HG03457 (cell line): ENCODE data around the gene ZNF598.
"Not testable (repeated sequence)": the region's sequence is repeated elsewhere in the genome, so short reads cannot be mapped to it uniquely, and the experiment has no call there.

ENCODE experiments used
- ATAC-seq: cut with Tn5 transposase; IDR thresholded peaks from one replicate; pipeline ENCODE4 v1.9.1; 2021; ENCODE audit warnings: moderate number of reproducible peaks; ENCODE audit not compliant: unreplicated experiment

ZNF598 gene

GRCh38 chr16:2040787-2041522 lies 31.3 kb upstream of the ZNF598 start:
- ATAC-seq: no peak

DNA sequence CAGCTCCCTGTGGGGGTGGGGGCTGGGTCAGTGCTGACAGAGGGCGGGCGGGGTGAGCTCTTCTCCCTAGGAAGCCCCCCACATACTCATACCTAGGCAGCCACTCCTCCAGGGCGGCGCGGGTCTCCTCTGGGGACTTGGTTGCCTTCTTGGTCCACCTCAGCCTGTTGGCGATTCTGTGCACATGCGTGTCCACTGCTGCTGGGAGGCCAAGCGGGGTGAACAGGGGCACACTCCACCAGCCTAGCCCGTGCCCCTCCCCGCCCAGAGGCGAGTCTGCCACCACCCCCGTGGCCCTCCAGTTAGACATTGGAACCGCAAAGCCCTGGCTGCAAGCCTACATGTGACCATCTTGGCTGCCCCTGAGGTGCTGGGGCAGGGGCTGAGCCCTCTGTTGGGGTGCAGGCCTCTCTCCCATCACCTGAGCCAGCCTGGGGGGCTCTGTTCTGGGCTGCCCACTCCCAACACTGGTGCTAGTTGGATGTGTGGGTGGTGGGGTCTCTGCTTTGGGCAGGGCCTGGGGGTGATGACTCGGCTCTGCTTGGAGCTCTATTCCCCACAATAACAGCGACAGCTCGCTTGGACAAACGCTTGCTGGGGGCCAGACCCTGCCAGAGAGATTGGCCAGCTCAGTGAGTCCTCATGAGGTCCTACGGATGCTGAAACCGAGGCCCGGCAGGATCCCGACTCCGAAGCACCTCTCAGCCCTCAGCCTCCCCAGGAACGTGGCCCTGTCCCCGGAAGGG lies 30.6 kb upstream of the ZNF598 start:
- no peak for ATAC-seq

DNA sequence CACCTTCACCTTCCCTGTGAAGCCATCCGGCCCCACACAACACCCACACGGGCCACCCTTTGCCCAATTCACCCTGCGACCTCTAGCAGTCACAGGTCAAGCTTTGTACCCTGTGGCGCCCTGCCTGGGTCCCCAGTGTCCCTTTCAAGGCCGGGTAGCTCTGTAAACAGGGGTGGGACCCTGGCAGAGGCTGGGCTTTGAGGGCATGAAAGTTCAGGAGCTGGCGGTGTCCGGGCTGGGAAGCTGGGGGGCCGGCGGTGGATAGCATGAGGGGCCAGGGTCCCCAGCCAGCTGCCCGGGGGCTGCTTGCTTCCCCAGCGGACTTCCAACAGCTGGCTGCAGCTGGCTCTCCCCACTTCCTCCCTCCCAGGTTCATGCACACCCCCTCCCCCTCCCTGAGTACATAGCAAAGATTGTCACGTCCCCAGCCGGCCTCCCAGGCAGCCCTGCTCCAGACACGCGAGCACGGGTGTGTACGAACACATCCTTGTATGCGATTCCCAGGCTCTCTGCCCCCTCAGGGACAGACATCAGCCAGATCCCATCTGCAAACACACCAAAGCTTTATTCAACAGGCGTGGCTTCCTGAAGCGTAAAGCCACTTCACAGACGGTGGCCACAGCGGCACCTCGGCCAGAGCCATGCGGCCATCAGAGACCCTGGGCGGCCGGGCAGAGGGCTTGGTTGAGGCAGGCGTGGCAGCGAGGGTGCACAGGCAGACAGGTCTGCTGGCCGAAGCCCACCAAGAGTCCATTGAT lies 29.8 kb upstream of the ZNF598 start:
- no peak for ATAC-seq

- no peak for ATAC-seq
These were observed 29.0 kb upstream of the ZNF598 start for GRCh38 chr16:2038382-2039231.

DNA sequence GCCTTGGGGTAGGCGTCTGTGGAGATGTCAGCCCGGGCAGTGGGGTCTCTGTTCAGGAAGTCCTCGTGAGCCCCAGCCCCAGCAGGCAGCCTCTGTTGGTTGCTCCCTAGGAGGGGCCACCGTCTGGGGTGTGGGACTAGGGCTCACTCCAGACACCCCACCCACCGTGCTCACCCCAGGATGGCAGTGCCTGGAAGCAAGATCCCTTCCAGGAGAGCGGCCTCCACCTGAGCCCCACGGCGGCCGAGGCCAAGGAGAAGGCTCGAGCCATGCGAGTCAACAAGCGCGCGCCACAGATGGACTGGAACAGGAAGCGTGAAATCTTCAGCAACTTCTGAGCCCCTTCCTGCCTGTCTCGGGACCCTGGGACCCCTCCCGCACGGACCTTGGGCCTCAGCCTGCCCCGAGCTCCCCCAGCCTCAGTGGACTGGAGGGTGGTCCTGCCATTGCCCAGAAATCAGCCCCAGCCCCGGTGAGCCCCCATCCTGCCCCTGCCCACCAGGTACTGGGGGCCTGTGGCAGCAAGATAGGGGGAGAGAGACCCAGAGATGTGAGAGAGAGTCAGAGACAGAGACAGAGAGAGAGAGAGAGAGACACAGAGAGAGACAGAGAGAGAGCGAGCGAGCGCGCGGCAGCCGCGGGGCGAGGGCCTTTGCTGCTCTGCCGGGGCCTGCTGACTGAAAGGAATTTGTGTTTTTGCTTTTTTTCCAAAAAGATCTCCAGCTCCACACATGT lies 28.2 kb upstream of the ZNF598 start:
- no peak for ATAC-seq

GRCh38 chr16:2037115-2037514 lies 27.5 kb upstream of the ZNF598 start:
- ATAC-seq: no peak

- ATAC-seq: no peak
These were observed 26.8 kb upstream of the ZNF598 start for GRCh38 chr16:2036200-2036966.

DNA sequence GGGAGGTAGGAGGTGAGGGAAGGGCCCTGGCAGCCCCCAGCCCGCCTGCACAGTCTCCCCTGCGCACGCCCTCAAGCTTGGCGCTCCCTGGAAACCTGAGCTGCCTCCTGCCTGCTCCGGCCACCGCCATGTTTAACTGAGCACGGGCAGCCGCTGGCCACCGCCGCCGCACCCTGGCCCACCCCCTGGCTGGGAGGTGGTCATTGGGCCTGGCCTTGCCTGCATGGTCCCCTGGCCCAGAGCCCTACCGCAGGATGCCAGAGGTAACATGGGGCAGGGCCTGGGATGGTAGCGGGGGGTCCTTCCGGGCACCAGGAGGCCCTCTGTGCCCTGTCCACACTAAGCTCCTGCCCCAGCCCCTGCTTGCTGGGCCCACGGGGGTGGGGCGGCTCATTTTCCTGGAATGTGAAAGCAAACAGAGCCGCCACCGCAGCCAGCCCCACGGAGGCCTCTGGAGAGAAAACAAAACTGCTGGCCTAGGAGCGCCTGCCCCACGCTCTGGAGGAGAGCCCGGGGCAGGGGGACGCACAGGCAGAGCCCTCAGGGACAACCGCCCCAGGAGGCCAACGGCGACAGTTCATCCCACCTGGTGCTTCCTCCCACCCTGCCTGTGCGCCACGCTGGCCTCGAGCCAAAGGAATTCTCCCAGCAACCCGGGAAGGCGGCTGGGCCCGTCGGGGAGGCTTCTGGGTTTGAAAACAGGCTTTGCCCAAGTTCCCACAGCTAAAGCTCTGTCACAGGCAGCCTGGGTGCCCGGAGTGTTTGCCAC lies 26.0 kb upstream of the ZNF598 start:
- ATAC-seq: no peak

GRCh38 chr16:2034696-2035430 lies 25.2 kb upstream of the ZNF598 start:
- ATAC-seq: no peak

- ATAC-seq: not testable (repeated sequence)
These were observed 24.5 kb upstream of the ZNF598 start for GRCh38 chr16:2033909-2034695.

DNA sequence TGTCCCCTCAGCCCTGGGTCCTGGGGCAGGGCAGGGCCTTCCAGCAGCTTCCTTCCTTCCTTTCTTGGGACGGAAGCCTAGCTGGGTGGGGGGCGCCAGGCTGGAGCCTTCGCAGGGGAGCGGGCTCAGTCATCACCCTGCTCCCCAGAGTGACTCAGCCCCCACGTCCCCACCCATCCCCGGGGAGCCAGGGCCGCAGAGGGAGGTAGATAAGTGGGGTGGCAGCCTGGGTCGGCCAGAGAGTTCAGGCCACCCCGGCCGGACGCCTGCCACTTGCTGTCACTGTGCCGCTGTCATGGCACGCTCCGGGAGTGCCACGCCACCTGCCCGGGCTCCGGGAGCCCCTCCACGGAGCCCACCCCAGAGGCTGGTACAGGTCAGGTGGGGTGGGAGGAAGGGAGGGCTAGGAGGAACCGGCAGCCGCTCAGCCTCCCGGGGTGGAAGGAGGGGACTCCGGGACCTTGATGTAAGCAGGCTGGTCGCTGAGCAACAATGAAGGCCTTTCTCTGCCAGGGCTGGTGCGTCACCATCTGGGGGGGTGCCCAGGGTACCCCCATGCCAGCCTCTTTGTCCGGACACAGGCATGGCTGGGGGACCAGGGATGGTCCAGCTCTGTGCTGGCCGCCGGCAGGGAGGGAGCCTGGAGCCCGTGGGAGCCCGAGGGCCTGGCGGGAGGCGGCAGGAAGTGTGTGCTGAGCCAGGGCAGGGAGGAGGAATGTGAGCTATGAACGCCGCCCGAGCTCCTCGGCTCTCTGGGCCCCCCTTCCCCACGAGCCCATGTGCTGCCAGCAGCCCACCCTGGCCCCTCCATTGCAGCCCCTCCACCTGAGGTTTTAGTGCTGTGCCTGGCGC lies 23.7 kb upstream of the ZNF598 start:
- no peak for ATAC-seq

DNA sequence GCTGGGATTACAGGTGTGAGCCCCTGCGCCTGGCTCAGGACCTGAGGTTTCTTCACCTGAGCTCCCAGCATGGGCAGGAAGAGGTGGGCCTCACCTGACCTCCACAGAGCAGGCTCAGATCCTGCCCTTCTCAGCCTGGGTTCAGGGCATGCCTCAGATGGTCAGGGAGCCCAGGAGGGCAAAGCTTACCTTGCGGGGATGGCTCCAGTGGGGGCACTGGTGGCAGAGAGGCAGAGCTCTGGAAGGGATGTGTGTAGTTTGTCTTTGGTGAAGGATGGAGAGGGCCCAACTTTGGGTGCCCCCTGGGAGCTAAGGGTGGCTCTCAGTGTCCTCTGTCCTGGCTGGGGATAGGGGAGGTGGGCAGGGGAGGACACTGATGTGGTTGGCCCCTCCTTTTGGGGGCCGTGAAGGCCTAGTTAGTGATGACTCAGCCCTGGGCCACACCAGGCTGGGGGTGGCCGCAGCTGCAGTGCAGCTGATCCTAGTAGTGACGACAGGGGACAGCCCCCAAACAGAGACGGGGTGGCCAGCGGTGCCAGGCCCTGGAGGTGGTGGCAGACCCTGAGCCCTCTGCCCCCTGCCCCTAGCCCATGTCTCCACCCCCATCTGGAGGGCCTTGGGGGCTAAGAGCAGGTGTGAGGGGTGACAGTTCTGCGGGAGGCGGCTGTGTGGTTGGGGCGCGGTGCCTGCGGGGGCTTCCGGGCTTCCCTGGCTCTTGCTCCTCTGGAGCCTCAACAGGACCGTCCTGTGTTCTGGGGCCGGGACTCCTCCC lies 22.9 kb upstream of the ZNF598 start:
- ATAC-seq: no peak

DNA sequence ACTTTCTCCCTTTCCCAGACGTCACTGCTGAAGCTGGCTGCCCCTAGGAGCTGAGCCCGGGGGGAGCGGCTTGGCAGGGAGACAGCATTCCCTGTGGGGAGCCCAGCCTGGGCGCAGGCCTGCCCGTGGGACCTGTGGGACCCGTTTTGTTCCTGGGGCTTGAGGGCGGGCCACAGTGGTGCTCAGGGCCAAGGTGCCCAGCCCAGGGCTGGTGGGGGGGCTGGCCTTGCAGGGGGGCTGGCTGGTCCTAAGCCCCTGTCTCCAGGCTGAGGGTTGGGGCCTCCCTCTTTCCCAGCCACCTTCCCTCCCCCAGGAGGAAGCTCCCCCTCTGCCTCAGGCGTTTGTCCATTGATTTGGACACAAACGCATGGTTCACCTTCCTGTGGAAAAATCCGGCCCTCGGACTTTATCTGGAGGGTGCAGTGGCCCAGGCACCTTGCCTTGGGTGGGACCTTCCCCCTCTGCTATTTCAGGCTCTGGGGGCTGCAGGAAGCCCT lies 21.5 kb upstream of the ZNF598 start:
- no peak for ATAC-seq

DNA sequence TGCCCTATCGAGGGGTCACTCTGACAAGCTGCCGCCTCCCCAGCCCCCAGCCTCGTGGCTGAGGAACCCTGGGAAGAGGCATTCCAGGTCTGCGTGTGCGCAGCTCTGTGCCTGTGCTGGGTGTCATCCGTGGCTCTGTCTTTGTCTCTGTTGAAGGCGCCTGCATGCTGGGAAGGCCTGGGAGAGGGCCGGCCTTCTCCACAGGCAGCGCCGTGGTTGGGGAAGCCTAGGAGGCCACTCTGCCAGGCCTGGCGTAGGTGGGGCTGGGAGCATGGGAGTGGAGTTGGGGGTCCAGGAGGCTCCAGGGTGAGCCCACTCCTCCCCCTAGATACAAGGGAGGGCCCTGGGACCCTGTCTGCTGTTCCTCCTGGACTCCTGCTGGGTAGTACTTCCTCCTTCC lies 20.4 kb upstream of the ZNF598 start:
- no peak for ATAC-seq

DNA sequence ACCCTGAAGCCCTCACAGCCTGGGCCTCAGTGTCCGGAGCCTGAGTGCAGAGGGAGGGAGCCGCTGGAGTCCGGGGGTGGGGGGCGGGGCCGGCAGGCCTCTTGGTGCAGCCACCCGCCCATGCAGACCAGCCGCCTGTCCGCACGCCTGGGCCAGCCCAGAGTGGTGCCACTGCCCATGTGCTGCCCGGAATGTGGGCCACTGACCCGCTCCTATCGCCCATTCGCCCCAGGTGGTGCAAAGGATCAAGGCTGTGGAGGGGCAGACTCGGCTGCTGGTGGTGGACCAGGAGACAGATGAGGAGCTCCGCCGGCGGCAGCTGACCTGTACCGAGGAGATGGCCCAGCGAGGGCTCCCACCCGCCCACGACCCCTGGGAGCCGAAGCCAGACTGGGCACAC lies 19.7 kb upstream of the ZNF598 start:
- ATAC-seq: no peak
